HAP-1 (cell line): ENCODE measurements around the gene AKAP12.

ENCODE experiments used
- DNase-seq, 2 experiments: peaks; one replicate each; pipeline ENCODE4 v3.0.0-alpha.2; 2016 to 2020; ENCODE audit warnings: low spot score in 2 of 2
- H3K27me3 ChIP-seq: fragments of 250-450 bp; sonication (Bioruptor Pico); 2 replicates; pipeline ENCODE4 v1.5.1; 2020; ENCODE audit warnings: low read depth, mild to moderate bottlenecking, moderate library complexity
- H3K36me3 ChIP-seq: fragments of 250-450 bp; sonication (Bioruptor Pico); replicated peaks from 2 replicates; pipeline ENCODE4 v1.5.1; 2020; ENCODE audit warnings: mild to moderate bottlenecking
- H3K4me1 ChIP-seq: fragments of 250-450 bp; sonication (Bioruptor Pico); 2 replicates; pipeline ENCODE4 v1.5.1; 2020; ENCODE audit warnings: mild to moderate bottlenecking
- H3K4me3 ChIP-seq: fragments of 250-450 bp; sonication (Bioruptor Pico); 2 replicates; pipeline ENCODE4 v1.5.1; 2020; ENCODE audit warnings: mild to moderate bottlenecking, moderate library complexity
- H3K9me3 ChIP-seq: fragments of 250-450 bp; sonication (Bioruptor Pico); 2 replicates; pipeline ENCODE4 v1.5.1; 2020; ENCODE audit warnings: mild to moderate bottlenecking, moderate library complexity
- in situ Hi-C: fragments of 300-500 bp; cut with MboI; formaldehyde crosslinking; loops from 3 replicates; pipeline ENCODE4 v1.14.3; 2020; ENCODE audit warnings: low sequenced_read_pairs, inconsistent platforms, mixed read lengths

AKAP12 gene

GRCh38 chr6:151280859-151281258, 41.1 kb downstream of the AKAP12 start:
- no peaks in the 10 kb centered on the region for H3K36me3 ChIP-seq
- in situ Hi-C loops: no loop called here
- no peaks in the 10 kb centered on the region for H3K9me3 ChIP-seq
- H3K4me1 ChIP-seq: peaks cover 17% of the 10 kb centered on the region
- no peaks in the 10 kb centered on the region for H3K27me3 ChIP-seq
- DNase-seq: no peak
- H3K4me3 ChIP-seq: no peak overlapping the region

- Histone ChIP-seq H3K4me1 (peaks cover 9% of the 10 kb centered on the region), H3K27me3 (no peaks in the 10 kb centered on the region), H3K9me3 (no peaks in the 10 kb centered on the region), H3K4me3 (no peak overlapping the region), H3K36me3 (no peaks in the 10 kb centered on the region)
- in situ Hi-C loops: no loop called here
- no peak for DNase-seq
Observed at GRCh38 chr6:151284012-151284411, 44.2 kb downstream of the AKAP12 start.

GRCh38 chr6:151284548-151285017, 44.8 kb downstream of the AKAP12 start:
- H3K36me3 ChIP-seq: no peaks in the 10 kb centered on the region
- in situ Hi-C loops: no loop called here
- H3K4me3 ChIP-seq: no peak overlapping the region
- H3K9me3 ChIP-seq: no peaks in the 10 kb centered on the region
- H3K27me3 ChIP-seq: no peaks in the 10 kb centered on the region
- no peak for DNase-seq
- H3K4me1 ChIP-seq: peaks cover 9% of the 10 kb centered on the region

- Histone ChIP-seq H3K36me3 (no peaks in the 10 kb centered on the region), H3K4me1 (peaks cover 9% of the 10 kb centered on the region), H3K9me3 (no peaks in the 10 kb centered on the region), H3K4me3 (no peak overlapping the region), H3K27me3 (no peaks in the 10 kb centered on the region)
- in situ Hi-C loops: no loop called here
- no peak for DNase-seq
Observed at GRCh38 chr6:151285122-151285521, 45.4 kb downstream of the AKAP12 start.

DNA sequence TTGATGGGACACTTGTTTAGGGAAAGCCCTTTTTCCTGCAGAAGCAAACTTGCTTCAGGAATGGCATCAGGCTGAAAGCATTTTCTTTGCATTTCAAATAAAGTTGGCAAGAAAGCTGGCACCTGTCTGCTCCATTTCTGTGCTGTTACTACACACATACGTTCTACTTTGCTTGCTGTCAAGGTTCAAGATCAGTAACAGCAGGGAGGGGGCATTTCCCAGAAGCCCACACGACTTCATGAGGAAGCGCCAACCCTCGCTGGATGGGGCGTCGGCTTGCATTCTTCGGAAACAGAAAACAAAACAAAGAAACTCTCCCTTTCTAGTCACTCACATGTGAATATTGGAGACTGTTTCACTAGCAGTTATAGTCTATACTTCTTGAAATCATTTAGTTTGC, 46.4 kb downstream of the AKAP12 start:
- H3K4me3 ChIP-seq: no peak overlapping the region
- H3K9me3 ChIP-seq: no peaks in the 10 kb centered on the region
- DNase-seq: peak in 1 of 2 experiments; percentile 41
- peaks cover 9% of the 10 kb centered on the region for H3K4me1 ChIP-seq
- no peaks in the 10 kb centered on the region for H3K36me3 ChIP-seq
- no peaks in the 10 kb centered on the region for H3K27me3 ChIP-seq
- in situ Hi-C loops: no loop called here

DNA sequence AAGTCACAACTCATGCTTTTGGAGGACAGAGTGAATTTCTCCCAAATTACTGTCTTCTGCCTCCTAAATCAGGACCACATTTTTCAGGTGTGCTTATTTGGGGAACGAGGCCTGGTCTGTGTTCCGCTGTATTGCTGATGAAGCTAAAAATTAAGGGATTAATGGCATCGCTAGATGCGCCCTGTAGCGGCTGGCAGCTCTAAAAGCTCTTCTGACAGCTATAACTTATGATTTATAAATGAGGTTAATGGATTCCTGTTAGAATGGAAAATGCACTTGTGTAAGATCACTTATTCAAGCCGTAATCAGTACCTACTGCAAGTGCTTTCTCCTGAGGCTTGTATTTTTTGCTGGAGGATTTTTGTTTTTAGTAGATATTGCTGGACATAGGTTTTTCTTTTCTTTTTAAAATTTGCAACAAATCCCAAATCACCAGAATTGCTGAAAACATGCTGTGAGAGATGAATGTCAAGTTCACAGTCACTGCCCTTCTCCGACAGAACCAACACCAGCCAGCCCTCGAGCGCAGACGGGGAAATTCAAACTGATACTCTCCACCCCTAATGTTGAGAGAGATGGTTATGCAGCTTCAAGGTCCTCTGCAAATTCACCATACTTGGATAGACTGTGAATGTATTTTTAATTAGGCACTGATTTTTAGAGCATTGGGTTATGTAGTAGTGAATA, 49.1 kb downstream of the AKAP12 start:
- Histone ChIP-seq H3K4me1 (peaks cover 9% of the 10 kb centered on the region), H3K4me3 (no peak overlapping the region), H3K36me3 (no peaks in the 10 kb centered on the region), H3K9me3 (no peaks in the 10 kb centered on the region), H3K27me3 (no peaks in the 10 kb centered on the region)
- no peak for DNase-seq
- in situ Hi-C loops: no loop called here

- H3K9me3 ChIP-seq: no peaks in the 10 kb centered on the region
- in situ Hi-C loops: no loop called here
- H3K36me3 ChIP-seq: no peaks in the 10 kb centered on the region
- H3K4me1 ChIP-seq: peaks cover 9% of the 10 kb centered on the region
- no peak for DNase-seq
- H3K4me3 ChIP-seq: no peak overlapping the region
- no peaks in the 10 kb centered on the region for H3K27me3 ChIP-seq
Observed at GRCh38 chr6:151289399-151290007, 49.7 kb downstream of the AKAP12 start.

GRCh38 chr6:151290877-151291721, 51.3 kb downstream of the AKAP12 start:
- Histone ChIP-seq H3K4me1 (no peaks in the 10 kb centered on the region; the same call in 1 of the 2 replicates), H3K4me3 (no peak overlapping the region), H3K9me3 (no peaks in the 10 kb centered on the region), H3K36me3 (no peaks in the 10 kb centered on the region), H3K27me3 (no peaks in the 10 kb centered on the region)
- in situ Hi-C loops: no loop called here
- no peak for DNase-seq

DNA sequence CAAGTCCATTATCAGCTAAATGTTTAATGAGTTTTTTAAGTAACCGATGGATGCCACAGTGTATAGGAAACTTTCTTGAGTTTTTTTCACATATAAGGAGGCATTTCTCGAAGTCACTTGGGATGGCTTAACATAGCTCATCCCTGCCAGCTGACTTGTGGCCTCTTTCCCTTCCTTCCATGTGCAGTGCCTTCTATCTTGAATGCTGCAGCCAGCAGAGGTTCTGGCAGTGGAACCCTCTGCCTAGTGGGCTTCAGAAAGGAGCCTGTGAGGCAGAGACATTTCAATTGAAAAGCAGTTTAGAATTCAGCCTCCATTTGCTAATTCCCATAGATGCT, 51.9 kb downstream of the AKAP12 start:
- Histone ChIP-seq H3K36me3 (no peaks in the 10 kb centered on the region), H3K9me3 (no peaks in the 10 kb centered on the region), H3K4me1 (no peaks in the 10 kb centered on the region; the same call in 1 of the 2 replicates), H3K27me3 (no peaks in the 10 kb centered on the region), H3K4me3 (no peak overlapping the region)
- in situ Hi-C loops: no loop called here
- DNase-seq: no peak

DNA sequence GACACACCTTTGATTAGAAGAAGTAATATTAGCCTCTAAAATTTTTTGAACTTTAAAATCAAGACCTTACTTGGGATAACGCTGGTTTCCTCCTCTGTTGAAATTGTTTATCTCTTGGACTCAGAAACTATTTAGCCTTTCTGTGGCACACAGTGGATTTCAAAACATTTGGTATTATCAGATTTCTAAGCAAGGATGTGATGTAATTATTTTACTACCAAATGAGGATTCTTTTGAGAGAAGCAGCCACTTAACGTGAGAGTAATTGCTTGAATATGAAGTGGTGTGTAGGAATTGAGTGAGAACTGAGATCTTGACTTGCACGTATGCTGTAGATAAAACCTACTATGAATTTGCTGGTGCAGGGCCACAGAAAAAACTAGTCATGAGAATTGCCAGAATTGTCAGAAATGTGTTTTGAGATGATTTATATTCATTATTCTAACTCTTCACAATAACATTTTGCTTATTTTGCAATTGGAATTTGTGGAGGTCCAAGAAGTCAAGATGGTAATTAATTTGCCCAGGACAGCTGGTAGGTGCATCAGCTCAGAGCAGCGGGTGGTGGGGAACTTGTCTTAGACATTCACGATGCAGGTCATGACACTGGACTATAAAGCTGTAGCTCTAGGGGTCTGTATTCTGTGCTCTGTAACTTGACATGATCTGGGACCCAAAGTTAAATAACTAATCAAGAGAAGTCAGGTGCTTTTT, 53.4 kb downstream of the AKAP12 start:
- H3K9me3 ChIP-seq: no peaks in the 10 kb centered on the region
- no peaks in the 10 kb centered on the region; the same call in 1 of the 2 replicates for H3K4me1 ChIP-seq
- no peak overlapping the region for H3K4me3 ChIP-seq
- H3K36me3 ChIP-seq: no peaks in the 10 kb centered on the region
- in situ Hi-C loops: no loop called here
- no peaks in the 10 kb centered on the region for H3K27me3 ChIP-seq
- DNase-seq: no peak

GRCh38 chr6:151293688-151294016, 53.9 kb downstream of the AKAP12 start:
- no peak for DNase-seq
- no peaks in the 10 kb centered on the region; the same call in 1 of the 2 replicates for H3K4me1 ChIP-seq
- H3K9me3 ChIP-seq: no peaks in the 10 kb centered on the region
- H3K27me3 ChIP-seq: no peaks in the 10 kb centered on the region
- no peak overlapping the region for H3K4me3 ChIP-seq
- in situ Hi-C loops: no loop called here
- H3K36me3 ChIP-seq: no peaks in the 10 kb centered on the region

GRCh38 chr6:151294561-151295101, 54.9 kb downstream of the AKAP12 start:
- DNase-seq: no peak
- Histone ChIP-seq H3K27me3 (no peaks in the 10 kb centered on the region), H3K4me3 (no peak overlapping the region), H3K36me3 (no peaks in the 10 kb centered on the region), H3K4me1 (peaks cover 9% of the 10 kb centered on the region), H3K9me3 (no peaks in the 10 kb centered on the region)
- in situ Hi-C loops: no loop called here

GRCh38 chr6:151297886-151298285, 58.1 kb downstream of the AKAP12 start:
- no peak for DNase-seq
- peaks cover 16% of the 10 kb centered on the region for H3K4me1 ChIP-seq
- no peak overlapping the region for H3K4me3 ChIP-seq
- H3K27me3 ChIP-seq: no peaks in the 10 kb centered on the region
- H3K36me3 ChIP-seq: no peaks in the 10 kb centered on the region
- in situ Hi-C loops: no loop called here
- no peaks in the 10 kb centered on the region for H3K9me3 ChIP-seq
